HepG2 (cell line): ENCODE results near the gene PSAP. TPM values are rescaled to one million over a fixed set of nuclear protein-coding genes. Genes with fewer than 3 reads are reported as not detected.
A peak's percentile ranks its signal among the peaks of the same experiment; 100 is the strongest.

Experiments
- AKAP8 ChIP-seq: sonication (generic); formaldehyde crosslinking; IDR thresholded peaks from 2 replicates; pipeline ENCODE4 v1.5.1; 2020; ENCODE audit warnings: mild to moderate bottlenecking, missing genetic modification reagents
- BORCS8-MEF2B ChIP-seq: sonication (generic); formaldehyde crosslinking; IDR thresholded peaks from 2 replicates; pipeline ENCODE4 v1.8.0; 2022; ENCODE audit warnings: mild to moderate bottlenecking, missing genetic modification reagents
- CTCF ChIP-seq: sonication (generic); formaldehyde crosslinking; IDR thresholded peaks from 2 replicates; pipeline ENCODE4 v1.5.0; 2020; ENCODE audit warnings: mild to moderate bottlenecking, missing genetic modification reagents, moderate library complexity
- EEA1 ChIP-seq: sonication (generic); formaldehyde crosslinking; IDR thresholded peaks from 2 replicates; pipeline ENCODE4 v1.5.1; 2020; ENCODE audit warnings: mild to moderate bottlenecking, missing genetic modification reagents, borderline replicate concordance
- ELF3 ChIP-seq: IDR thresholded peaks from 2 replicates; pipeline ENCODE4 v1.6.1; 2016; ENCODE audit warnings: missing genetic modification reagents, missing compliant biosample characterization
- GFI1 ChIP-seq: sonication (generic); formaldehyde crosslinking; IDR thresholded peaks from 2 replicates; pipeline ENCODE4 v1.5.0; 2020; ENCODE audit warnings: missing genetic modification reagents, mild to moderate bottlenecking, borderline replicate concordance
- GPBP1L1 ChIP-seq: sonication (generic); formaldehyde crosslinking; IDR thresholded peaks from 2 replicates; pipeline ENCODE4 v1.5.0; 2020; ENCODE audit warnings: mild to moderate bottlenecking, missing genetic modification reagents
- IKZF1 ChIP-seq: fragments of 450-650 bp; IDR thresholded peaks from 2 replicates; pipeline ENCODE4 v1.7.1; 2016
- KAT8 ChIP-seq: IDR thresholded peaks from 2 replicates; pipeline ENCODE4 v1.6.1; 2016; ENCODE audit warnings: missing genetic modification reagents, missing compliant biosample characterization
- KDM5B ChIP-seq: sonication (generic); formaldehyde crosslinking; IDR thresholded peaks from 2 replicates; pipeline ENCODE4 v1.4.0; 2020; ENCODE audit warnings: missing genetic modification reagents, mild to moderate bottlenecking, borderline replicate concordance
- MTA3 ChIP-seq: sonication (generic); formaldehyde crosslinking; IDR thresholded peaks from 2 replicates; pipeline ENCODE4 v1.4.0; 2020; ENCODE audit warnings: missing genetic modification reagents
- PAXIP1 ChIP-seq: sonication (generic); formaldehyde crosslinking; conservative IDR thresholded peaks from 2 replicates; pipeline ENCODE4 v1.4.0; 2020; ENCODE audit warnings: mild to moderate bottlenecking, missing genetic modification reagents, moderate library complexity
- PTBP1 ChIP-seq: fragments of 200-400 bp; formaldehyde crosslinking; IDR thresholded peaks from 2 replicates; pipeline ENCODE4 v1.6.1; 2018; ENCODE audit warnings: low read length, low read depth; ENCODE audit not compliant: poor library complexity, severe bottlenecking
- RCOR2 ChIP-seq: IDR thresholded peaks from 2 replicates; pipeline ENCODE4 v1.6.1; 2016; ENCODE audit warnings: missing biosample characterization, missing genetic modification reagents
- ZNF205 ChIP-seq: IDR thresholded peaks from 2 replicates; pipeline ENCODE4 v1.6.1; 2018; ENCODE audit warnings: missing biosample characterization, missing genetic modification reagents
- ZNF274 ChIP-seq: sonication (generic); formaldehyde crosslinking; IDR thresholded peaks from 2 replicates; pipeline ENCODE4 v1.5.1; 2020; ENCODE audit warnings: mild to moderate bottlenecking, missing genetic modification reagents
- ZNF280D ChIP-seq: sonication (generic); formaldehyde crosslinking; IDR thresholded peaks from 2 replicates; pipeline ENCODE4 v1.5.1; 2020; ENCODE audit warnings: mild to moderate bottlenecking, missing genetic modification reagents
- ZNF431 ChIP-seq: sonication (generic); formaldehyde crosslinking; IDR thresholded peaks from 2 replicates; pipeline ENCODE4 v1.9.0; 2022; ENCODE audit warnings: missing genetic modification reagents, low read depth, mild to moderate bottlenecking, borderline replicate concordance
- ZNF569 ChIP-seq: sonication (generic); formaldehyde crosslinking; IDR thresholded peaks from 2 replicates; pipeline ENCODE4 v1.5.0; 2020; ENCODE audit warnings: mild to moderate bottlenecking, missing genetic modification reagents, moderate library complexity, borderline replicate concordance
- ZNF598 ChIP-seq: sonication (generic); formaldehyde crosslinking; IDR thresholded peaks from 2 replicates; pipeline ENCODE4 v1.5.1; 2020; ENCODE audit warnings: mild to moderate bottlenecking, missing genetic modification reagents, borderline replicate concordance
- ZNF746 ChIP-seq: sonication (generic); formaldehyde crosslinking; IDR thresholded peaks from 2 replicates; pipeline ENCODE4 v1.8.0; 2022; ENCODE audit warnings: mild to moderate bottlenecking, missing genetic modification reagents
- polyA plus RNA-seq, 8 experiments: library from polyadenylated mRNA; depleted of rRNA in 3 of 8; stranded (reverse) in 7 of 8; unstranded in 1 of 8; fragments of >200 nt; fragmentation: Illumina TruSeq in 4 of 8; extraction: Trizol in 4 of 8; gene quantifications; 2 replicates each; pipeline versions ENCODE4 v1.2.1 to v1.2.3, GENCODE V29; 2011 to 2016; ENCODE audit warnings: low read depth in 4 of 8, missing spikeins in 1 of 8, mixed read lengths in 1 of 8; ENCODE audit not compliant: insufficient read depth in 1 of 8
- total RNA-seq, 5 experiments: library from RNA; depleted of rRNA; stranded (reverse); fragments of >200 nt; fragmentation: Illumina TruSeq; extraction: Trizol; gene quantifications; 2 replicates each; pipeline ENCODE4 v1.2.3, GENCODE V29; 2016; ENCODE audit warnings: low read depth in 1 of 5

The PSAP gene
- total and polyA plus RNA-seq, 2 of the 13 experiments (the other 11 are each of a cell fraction or from before 2014, with no cell fraction given), result 323 to 643 TPM

GRCh38 chr10:71773221-71773971, 77.7 kb downstream of the PSAP start, which contains the start of gene VSIR (continued):
- no peak for TF ChIP-seq PAXIP1 (CRISPR knock-in tag)
- no peak for TF ChIP-seq ZNF280D (CRISPR knock-in tag)
- TF ChIP-seq PTBP1, result no peak
- no peak for TF ChIP-seq ZNF205 (CRISPR knock-in tag)
- TF ChIP-seq RCOR2 (CRISPR knock-in tag), result no peak
- peak; percentile 75 for TF ChIP-seq CTCF (CRISPR knock-in tag)
- no peak for TF ChIP-seq ZNF274
- TF ChIP-seq IKZF1, result no peak
- TF ChIP-seq GFI1 (CRISPR knock-in tag), result no peak
- no peak for TF ChIP-seq ZNF569 (CRISPR knock-in tag)
- no peak for TF ChIP-seq KAT8
- no peak for TF ChIP-seq ZNF431 (CRISPR knock-in tag)
- no peak for TF ChIP-seq ZNF746 (CRISPR knock-in tag)
- TF ChIP-seq KDM5B (CRISPR knock-in tag), result no peak
- no peak for TF ChIP-seq GPBP1L1 (CRISPR knock-in tag)
- no peak for TF ChIP-seq MTA3 (CRISPR knock-in tag)
- TF ChIP-seq AKAP8, result no peak
- no peak for TF ChIP-seq EEA1 (CRISPR knock-in tag)
- TF ChIP-seq ZNF598 (CRISPR knock-in tag), result no peak
- 0 out of 2 replicates have a peak, but pooled peaks have one; percentile 47 for TF ChIP-seq BORCS8-MEF2B (CRISPR knock-in tag)
- TF ChIP-seq ELF3, result no peak
